Neural progenitor cell (in vitro differentiated cells): ENCODE measurements around the gene SLC6A17. TPM values are rescaled to one million over a fixed set of nuclear protein-coding genes. Genes with fewer than 3 reads are reported as not detected.

Experiments used
- DNase-seq: peaks from one replicate; pipeline ENCODE4 v3.0.0-alpha.2; 2016; ENCODE audit warnings: low spot score
- H2AFZ ChIP-seq: fragments of 200-600 bp; sonication (generic); replicated peaks from 2 replicates; pipeline ENCODE4 v1.6.1; 2016; ENCODE audit warnings: antibody characterized with exemption
- H3F3A ChIP-seq: fragments of 200-600 bp; sonication (generic); 2 replicates; pipeline ENCODE4 v1.6.1; 2016; ENCODE audit warnings: antibody characterized with exemption, low read depth
- H3K27ac ChIP-seq: fragments of 200-600 bp; sonication (generic); 2 replicates; pipeline ENCODE4 v1.5.1; 2016; ENCODE audit warnings: mild to moderate bottlenecking
- H3K27me3 ChIP-seq: fragments of 200-600 bp; sonication (generic); 2 replicates; pipeline ENCODE4 v1.6.1; 2016; ENCODE audit warnings: mild to moderate bottlenecking, moderate library complexity
- H3K36me3 ChIP-seq: fragments of 200-600 bp; sonication (generic); 2 replicates; pipeline ENCODE4 v1.5.1; 2016
- H3K4me1 ChIP-seq: fragments of 200-600 bp; sonication (generic); 2 replicates; pipeline ENCODE4 v1.6.1; 2016; ENCODE audit warnings: mixed run types
- H3K4me2 ChIP-seq: fragments of 200-600 bp; sonication (generic); 2 replicates; pipeline ENCODE4 v1.6.1; 2016
- H3K4me3 ChIP-seq: fragments of 200-600 bp; sonication (generic); 2 replicates; pipeline ENCODE4 v1.5.1; 2016
- H3K79me2 ChIP-seq: fragments of 200-600 bp; sonication (generic); 2 replicates; pipeline ENCODE4 v1.6.1; 2016; ENCODE audit warnings: low read depth
- H3K9ac ChIP-seq: fragments of 200-600 bp; sonication (generic); 2 replicates; pipeline ENCODE4 v1.6.1; 2016
- H3K9me3 ChIP-seq: fragments of 200-600 bp; sonication (generic); 2 replicates; pipeline ENCODE4 v1.5.1; 2016; ENCODE audit warnings: low read depth
- H4K20me1 ChIP-seq: fragments of 200-600 bp; sonication (generic); 2 replicates; pipeline ENCODE4 v1.6.1; 2016; ENCODE audit warnings: low read depth
- H3K27ac Mint-ChIP-seq: 3 replicates; pipeline ENCODE4 v1.8.0; 2021; ENCODE audit warnings: mixed read lengths
- H3K27me3 Mint-ChIP-seq: 2 replicates; pipeline ENCODE4 v1.8.0; 2022; ENCODE audit warnings: low read depth, mild to moderate bottlenecking, inconsistent platforms, moderate library complexity, mixed read lengths; ENCODE audit not compliant: insufficient read depth
- H3K36me3 Mint-ChIP-seq: 3 replicates; pipeline ENCODE4 v1.8.0; 2021; ENCODE audit warnings: mixed read lengths
- H3K4me1 Mint-ChIP-seq: 3 replicates; pipeline ENCODE4 v1.8.0; 2021; ENCODE audit warnings: mixed read lengths
- H3K4me3 Mint-ChIP-seq: 3 replicates; pipeline ENCODE4 v1.8.0; 2021; ENCODE audit warnings: mild to moderate bottlenecking, moderate library complexity, mixed read lengths
- H3K9me3 Mint-ChIP-seq: 3 replicates; pipeline ENCODE4 v1.8.0; 2020; ENCODE audit warnings: mixed read lengths
- EZH2 ChIP-seq: fragments of 200-600 bp; sonication (generic); IDR thresholded peaks from 2 replicates; pipeline ENCODE4 v1.6.1; 2017; ENCODE audit warnings: antibody characterized with exemption, mild to moderate bottlenecking, moderate library complexity
- EZH2phosphoT487 ChIP-seq: fragments of 200-600 bp; sonication (generic); IDR thresholded peaks from 2 replicates; pipeline ENCODE4 v1.6.1; 2017; ENCODE audit warnings: antibody characterized with exemption
- total RNA-seq: library from RNA; depleted of rRNA; stranded (reverse); fragments of >200 nt; gene quantifications from 2 replicates; pipeline ENCODE4 v1.2.3, GENCODE V29; 2015; ENCODE audit warnings: low replicate concordance
- TF ChIP-seq, protein P1 (sequence below): fragments of 200-600 bp; sonication (generic); IDR thresholded peaks from 2 replicates; pipeline ENCODE4 v1.5.1; 2017; ENCODE audit warnings: antibody characterized with exemption, mild to moderate bottlenecking

SLC6A17 gene
- total RNA-seq, 1 donor from 2014 or later, result not detected

DNA sequence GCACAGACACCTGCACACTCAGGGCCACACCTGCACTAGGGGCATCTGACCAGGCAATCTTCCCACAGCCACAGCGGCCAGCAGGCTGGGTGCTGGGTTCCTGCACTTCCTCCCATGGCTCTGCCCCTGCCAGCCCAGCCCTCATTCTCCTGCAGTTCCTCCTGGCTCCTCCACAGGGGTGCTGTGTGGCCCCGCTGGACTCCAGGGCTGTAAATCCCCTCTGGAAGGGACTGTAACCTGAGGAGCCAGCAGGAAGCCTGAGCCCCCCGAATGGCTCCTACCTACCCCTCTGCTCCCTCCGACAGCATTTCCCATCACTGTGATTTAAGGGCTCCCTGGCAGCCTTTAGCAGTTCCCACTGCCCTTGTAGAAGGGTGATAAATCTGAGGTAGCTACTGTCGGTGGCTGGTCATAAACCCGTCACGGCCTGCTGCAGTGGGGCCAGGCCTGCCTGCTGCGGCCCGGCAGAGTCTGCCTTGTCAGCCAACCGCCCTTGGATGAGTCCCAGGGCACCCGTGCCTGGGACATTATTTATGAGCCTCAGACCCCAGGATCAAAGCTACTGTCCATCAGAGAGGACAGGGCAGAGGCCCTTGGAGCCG, 29.2 kb upstream of the SLC6A17 start:
- H3K27me3 ChIP-seq, result no peaks in the 10 kb centered on the region
- H3F3A ChIP-seq, result no peaks in the 10 kb centered on the region
- no peak overlapping the region for H3K27ac ChIP-seq
- TF ChIP-seq EZH2phosphoT487 (no peak), EZH2 (no peak)
- TF ChIP-seq, protein P1, sequence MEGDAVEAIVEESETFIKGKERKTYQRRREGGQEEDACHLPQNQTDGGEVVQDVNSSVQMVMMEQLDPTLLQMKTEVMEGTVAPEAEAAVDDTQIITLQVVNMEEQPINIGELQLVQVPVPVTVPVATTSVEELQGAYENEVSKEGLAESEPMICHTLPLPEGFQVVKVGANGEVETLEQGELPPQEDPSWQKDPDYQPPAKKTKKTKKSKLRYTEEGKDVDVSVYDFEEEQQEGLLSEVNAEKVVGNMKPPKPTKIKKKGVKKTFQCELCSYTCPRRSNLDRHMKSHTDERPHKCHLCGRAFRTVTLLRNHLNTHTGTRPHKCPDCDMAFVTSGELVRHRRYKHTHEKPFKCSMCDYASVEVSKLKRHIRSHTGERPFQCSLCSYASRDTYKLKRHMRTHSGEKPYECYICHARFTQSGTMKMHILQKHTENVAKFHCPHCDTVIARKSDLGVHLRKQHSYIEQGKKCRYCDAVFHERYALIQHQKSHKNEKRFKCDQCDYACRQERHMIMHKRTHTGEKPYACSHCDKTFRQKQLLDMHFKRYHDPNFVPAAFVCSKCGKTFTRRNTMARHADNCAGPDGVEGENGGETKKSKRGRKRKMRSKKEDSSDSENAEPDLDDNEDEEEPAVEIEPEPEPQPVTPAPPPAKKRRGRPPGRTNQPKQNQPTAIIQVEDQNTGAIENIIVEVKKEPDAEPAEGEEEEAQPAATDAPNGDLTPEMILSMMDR, result no peak
- no peaks in the 10 kb centered on the region for H3K4me1 ChIP-seq
- peaks cover 27% of the 10 kb centered on the region for H3K9me3 Mint-ChIP-seq
- no peaks in the 10 kb centered on the region for H3K79me2 ChIP-seq
- no peaks in the 10 kb centered on the region for H4K20me1 ChIP-seq
- H2AFZ ChIP-seq, result no peak overlapping the region
- no peaks in the 10 kb centered on the region for H3K9me3 ChIP-seq
- H3K9ac ChIP-seq, result no peak overlapping the region
- peaks cover 2% of the 10 kb centered on the region for H3K36me3 Mint-ChIP-seq
- no peaks in the 10 kb centered on the region for H3K36me3 ChIP-seq
- no peak overlapping the region for H3K4me2 ChIP-seq
- peaks cover 3% of the 10 kb centered on the region for H3K4me1 Mint-ChIP-seq
- no peak overlapping the region for H3K27ac Mint-ChIP-seq
- no peak for DNase-seq
- H3K27me3 Mint-ChIP-seq, result peaks cover 14% of the 10 kb centered on the region
- H3K4me3 Mint-ChIP-seq, result no peak overlapping the region
- H3K4me3 ChIP-seq, result no peak overlapping the region

DNA sequence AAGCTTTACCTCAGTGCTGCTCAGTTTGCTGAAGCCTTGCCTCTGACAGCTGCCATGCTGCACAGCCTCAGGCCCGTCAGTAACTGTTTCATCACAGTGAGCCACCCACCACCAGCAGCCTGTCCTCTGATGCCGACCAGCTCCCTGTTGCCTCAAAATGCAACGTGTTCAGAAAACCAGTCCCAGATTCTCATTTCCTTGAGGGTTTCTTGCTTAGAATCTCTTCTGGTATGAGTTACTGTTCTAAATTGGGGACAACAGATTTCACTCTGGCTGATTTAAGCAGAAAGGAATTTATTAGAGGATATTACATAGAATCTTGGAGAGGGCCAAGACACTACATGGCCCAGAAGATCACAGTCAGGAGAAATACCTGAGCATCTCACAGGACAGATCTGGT, 27.1 kb upstream of the SLC6A17 start:
- Histone ChIP-seq H3K27me3 (no peaks in the 10 kb centered on the region), H3K27ac (no peak overlapping the region), H3K9ac (no peak overlapping the region), H3K4me2 (no peak overlapping the region), H2AFZ (no peak overlapping the region), H3F3A (no peaks in the 10 kb centered on the region), H3K9me3 (no peaks in the 10 kb centered on the region), H3K79me2 (no peaks in the 10 kb centered on the region), H3K4me3 (no peak overlapping the region), H4K20me1 (no peaks in the 10 kb centered on the region), H3K4me1 (no peaks in the 10 kb centered on the region), H3K36me3 (no peaks in the 10 kb centered on the region)
- Mint-ChIP-seq H3K4me3 (no peak overlapping the region), H3K36me3 (peaks cover 2% of the 10 kb centered on the region), H3K4me1 (no peaks in the 10 kb centered on the region), H3K9me3 (peaks cover 27% of the 10 kb centered on the region), H3K27me3 (peaks cover 10% of the 10 kb centered on the region), H3K27ac (no peak overlapping the region)
- no peak for DNase-seq
- TF ChIP-seq, protein P1, result no peak
- TF ChIP-seq EZH2phosphoT487, result no peak
- no peak for TF ChIP-seq EZH2

DNA sequence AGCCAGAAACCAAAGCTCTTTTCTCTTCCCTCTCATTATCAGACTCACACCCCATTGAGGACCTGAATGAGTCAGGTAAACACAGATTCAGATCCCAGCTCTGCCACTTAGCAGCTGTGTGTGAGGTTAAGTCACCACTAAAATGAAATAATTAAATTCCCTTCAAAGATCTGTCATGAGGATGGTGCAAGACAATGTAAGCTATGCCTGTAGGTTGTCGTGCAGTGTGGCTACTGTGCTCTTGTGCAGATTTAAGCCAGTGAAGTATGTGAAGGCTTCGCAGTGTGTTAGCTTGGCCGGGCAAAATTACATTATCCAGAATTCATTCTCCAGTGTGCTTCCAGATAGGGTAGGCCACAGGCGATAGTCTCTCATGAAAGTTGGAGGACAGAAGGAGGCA, 24.5 kb upstream of the SLC6A17 start:
- no peak overlapping the region for H3K4me3 ChIP-seq
- no peak overlapping the region for H3K27ac Mint-ChIP-seq
- H3K4me1 Mint-ChIP-seq, result peaks cover 7% of the 10 kb centered on the region
- no peak overlapping the region for H2AFZ ChIP-seq
- no peaks in the 10 kb centered on the region for H4K20me1 ChIP-seq
- H3K4me1 ChIP-seq, result peaks cover 14% of the 10 kb centered on the region
- H3K79me2 ChIP-seq, result no peaks in the 10 kb centered on the region
- TF ChIP-seq EZH2, result no peak
- no peak for TF ChIP-seq EZH2phosphoT487
- TF ChIP-seq, protein P1, result no peak
- H3K4me2 ChIP-seq, result no peak overlapping the region
- H3K27me3 Mint-ChIP-seq, result peaks cover 13% of the 10 kb centered on the region
- no peaks in the 10 kb centered on the region for H3K36me3 Mint-ChIP-seq
- peaks cover 21% of the 10 kb centered on the region for H3K9me3 Mint-ChIP-seq
- no peak overlapping the region for H3K4me3 Mint-ChIP-seq
- no peak overlapping the region for H3K27ac ChIP-seq
- no peak for DNase-seq
- no peaks in the 10 kb centered on the region for H3K9me3 ChIP-seq
- H3K36me3 ChIP-seq, result no peaks in the 10 kb centered on the region
- peaks cover 2% of the 10 kb centered on the region for H3F3A ChIP-seq
- H3K27me3 ChIP-seq, result peaks cover 21% of the 10 kb centered on the region
- no peak overlapping the region for H3K9ac ChIP-seq
